HG03064 (cell line): ENCODE results near the gene ACMSD.
"Not testable (repeated sequence)": the region's sequence is repeated elsewhere in the genome, so short reads cannot be mapped to it uniquely, and the experiment has no call there.

ENCODE experiments used
- ATAC-seq: cut with Tn5 transposase; IDR thresholded peaks from one replicate; pipeline ENCODE4 v1.9.1; 2021; ENCODE audit warnings: low read depth; ENCODE audit not compliant: unreplicated experiment

The ACMSD gene

GRCh38 chr2:134900151-134900550 is 61.7 kb downstream of the ACMSD start:
- no peak for ATAC-seq

- not testable (repeated sequence) for ATAC-seq
Observed at GRCh38 chr2:134903701-134904100, 65.3 kb downstream of the ACMSD start.

GRCh38 chr2:134905168-134905567 is 66.8 kb downstream of the ACMSD start:
- ATAC-seq, result no peak

- no peak for ATAC-seq
Observed at GRCh38 chr2:134906726-134907125, 68.3 kb downstream of the ACMSD start.

GRCh38 chr2:134907441-134908116 is 69.2 kb downstream of the ACMSD start:
- not testable (repeated sequence) for ATAC-seq

GRCh38 chr2:134910763-134911399 is 72.5 kb downstream of the ACMSD start:
- no peak for ATAC-seq

- ATAC-seq, result no peak
Observed at GRCh38 chr2:134911400-134911785, 73.0 kb downstream of the ACMSD start.

- ATAC-seq, result no peak
Observed at GRCh38 chr2:134912361-134912760, 73.9 kb downstream of the ACMSD start.

- ATAC-seq, result peak; percentile 2
Observed at GRCh38 chr2:134917360-134917865, 79.0 kb downstream of the ACMSD start.

GRCh38 chr2:134917888-134918525 is 79.6 kb downstream of the ACMSD start:
- ATAC-seq, result peak; percentile 80

GRCh38 chr2:134918526-134919340 is 80.3 kb downstream of the ACMSD start, which contains the start of gene CCNT2:
Gene CCNT2, plus strand, starts transcription at chr2:134918822. Its CDS starts 33 bp downstream, at chr2:134918855.
- ATAC-seq, result peak; percentile 80

- peak; percentile 0 for ATAC-seq
Observed at GRCh38 chr2:134919341-134920210, 81.2 kb downstream of the ACMSD start.

GRCh38 chr2:134924912-134925311 is 86.5 kb downstream of the ACMSD start:
- no peak for ATAC-seq

- ATAC-seq, result no peak
Observed at GRCh38 chr2:134926231-134926931, 88.0 kb downstream of the ACMSD start.

- no peak for ATAC-seq
Observed at GRCh38 chr2:134927195-134927594, 88.8 kb downstream of the ACMSD start.

GRCh38 chr2:134932864-134933526 is 94.6 kb downstream of the ACMSD start:
- ATAC-seq, result no peak

- ATAC-seq, result no peak
Observed at GRCh38 chr2:134933732-134934131, 95.3 kb downstream of the ACMSD start.

GRCh38 chr2:134934150-134934549 is 95.7 kb downstream of the ACMSD start:
- ATAC-seq, result no peak

- ATAC-seq, result no peak
Observed at GRCh38 chr2:134934641-134935040, 96.2 kb downstream of the ACMSD start.
